H1 (cell line): ENCODE measurements around the gene TOR4A. TPM values are rescaled to one million over a fixed set of nuclear protein-coding genes. Genes with fewer than 3 reads are reported as not detected.

ENCODE experiments used
- CTCF ChIA-PET: fragments of 300-600 bp; sonication (Branson Sonifier 250); formaldehyde crosslinking; loops from one replicate; lab custom pipeline; 2021; ENCODE audit not compliant: partially characterized antibody; lab: Charles Lee
- POLR2A ChIA-PET: fragments of 300-600 bp; sonication (Branson Sonifier 250); formaldehyde crosslinking; loops from one replicate; lab custom pipeline; 2021; ENCODE audit warnings: inconsistent platforms; ENCODE audit not compliant: partially characterized antibody; lab: Charles Lee
- DNase-seq, 2 experiments: peaks; one replicate each; pipeline versions ENCODE4 v3.0.0 to v3.0.0-alpha.2; 2010 to 2022; ENCODE audit warnings: low spot score in 2 of 2, low read depth in 1 of 2, mixed read lengths in 1 of 2
- FAIRE-seq: peaks from 2 replicates; lab custom pipeline; 2011; peaks lifted over from hg19 to GRCh38; lab: Jason Lieb, UNC
- H2AFZ ChIP-seq: 2 replicates; pipeline ENCODE4 v1.8.1; 2012; ENCODE audit warnings: low read length, inconsistent platforms
- H2AK5ac ChIP-seq: 2 replicates; pipeline ENCODE4 v1.6.1; 2013; ENCODE audit warnings: low read depth, low read length
- H2BK120ac ChIP-seq: replicated peaks from 2 replicates; pipeline ENCODE3; 2013; ENCODE audit warnings: low read depth, low read length, inconsistent platforms
- H2BK12ac ChIP-seq: 2 replicates; pipeline ENCODE4 v1.6.1; 2013; ENCODE audit warnings: low read depth, low read length
- H2BK15ac ChIP-seq: 2 replicates; pipeline ENCODE4 v1.6.1; 2013; ENCODE audit warnings: low read length
- H2BK20ac ChIP-seq: 2 replicates; pipeline ENCODE4 v1.6.1; 2013; ENCODE audit warnings: low read length
- H2BK5ac ChIP-seq: 2 replicates; pipeline ENCODE4 v1.6.1; 2013; ENCODE audit warnings: low read depth, low read length
- H3K14ac ChIP-seq: 2 replicates; pipeline ENCODE4 v1.6.1; 2013; ENCODE audit warnings: inconsistent platforms; ENCODE audit not compliant: insufficient read length
- H3K18ac ChIP-seq: 2 replicates; pipeline ENCODE4 v1.6.1; 2013; ENCODE audit warnings: low read length; ENCODE audit errors: extremely low read depth
- H3K23ac ChIP-seq: 2 replicates; pipeline ENCODE4 v1.6.1; 2013; ENCODE audit warnings: inconsistent platforms; ENCODE audit not compliant: insufficient read length
- H3K23me2 ChIP-seq: 2 replicates; pipeline ENCODE4 v1.6.1; 2013; ENCODE audit warnings: low read depth, low read length
- H3K27ac ChIP-seq: 2 replicates; pipeline ENCODE4 v1.6.1; 2011; ENCODE audit warnings: low read depth, low read length, inconsistent platforms
- H3K27me3 ChIP-seq, 4 experiments: replicated peaks in 1 of 4; 1 replicate in 1 of 4; 2 replicates in 3 of 4; pipeline versions ENCODE4 v1.6.1 to v1.8.1; 2011 to 2013; ENCODE audit warnings: low read length in 3 of 4, mild to moderate bottlenecking in 3 of 4, inconsistent platforms in 2 of 4, mixed read lengths in 2 of 4, moderate library complexity in 1 of 4; ENCODE audit not compliant: control insufficient read depth in 3 of 4, insufficient read depth in 3 of 4; ENCODE audit errors: extremely low read depth in 1 of 4
- H3K36me3 ChIP-seq, 4 experiments: 2 replicates each; pipeline versions ENCODE4 v1.6.1 to v1.8.1; 2011 to 2013; ENCODE audit warnings: mild to moderate bottlenecking in 4 of 4, low read length in 3 of 4, moderate library complexity in 2 of 4, control low read depth in 1 of 4, inconsistent platforms in 1 of 4; ENCODE audit not compliant: insufficient read depth in 4 of 4, control insufficient read depth in 2 of 4
- H3K4ac ChIP-seq: replicated peaks from 2 replicates; pipeline ENCODE3; 2013; ENCODE audit warnings: low read length, low read depth, mixed read lengths, inconsistent platforms; ENCODE audit not compliant: insufficient read length
- H3K4me1 ChIP-seq, 4 experiments: replicated peaks in 1 of 4; 1 replicate in 1 of 4; 2 replicates in 3 of 4; pipeline versions ENCODE4 v1.6.1 to v1.8.1; 2011 to 2013; ENCODE audit warnings: low read length in 3 of 4, inconsistent platforms in 2 of 4, mixed read lengths in 1 of 4; ENCODE audit not compliant: insufficient read depth in 4 of 4, control insufficient read depth in 3 of 4
- H3K4me2 ChIP-seq, 2 experiments: 2 replicates each; pipeline versions ENCODE4 v1.6.1 to v1.8.1; 2011 to 2013; ENCODE audit warnings: low read depth in 2 of 2, low read length in 2 of 2, control low read depth in 1 of 2, inconsistent platforms in 1 of 2, mild to moderate bottlenecking in 1 of 2; ENCODE audit not compliant: insufficient read depth in 1 of 2
- H3K4me3 ChIP-seq, 4 experiments: fragments of 200-600, 300-600 bp in 1 of 4; sonication (generic), shearing (Covaris generic), sonication (Bioruptor Twin) in 1 of 4; 2 replicates each; pipeline versions ENCODE4 v1.5.1 to v1.8.1; 2011 to 2016; ENCODE audit warnings: low read length in 4 of 4, low read depth in 3 of 4, control low read depth in 2 of 4, inconsistent platforms in 2 of 4, mild to moderate bottlenecking in 2 of 4, mixed read lengths in 1 of 4, moderate library complexity in 1 of 4; ENCODE audit not compliant: insufficient read depth in 2 of 4; ENCODE audit errors: extremely low read depth in 1 of 4
- H3K56ac ChIP-seq: replicated peaks from 2 replicates; pipeline ENCODE3; 2013; ENCODE audit warnings: low read depth, mild to moderate bottlenecking, mixed read lengths, low read length, inconsistent platforms; ENCODE audit not compliant: insufficient read length
- H3K79me1 ChIP-seq: 2 replicates; pipeline ENCODE4 v1.6.1; 2013; ENCODE audit warnings: low read depth, low read length, control low read depth
- H3K79me2 ChIP-seq, 2 experiments: 2 replicates each; pipeline versions ENCODE4 v1.6.1 to v1.8.1; 2012 to 2013; ENCODE audit warnings: low read length in 2 of 2, mild to moderate bottlenecking in 2 of 2, inconsistent platforms in 1 of 2; ENCODE audit not compliant: insufficient read depth in 2 of 2, control insufficient read depth in 1 of 2
- H3K9ac ChIP-seq, 4 experiments: replicated peaks in 1 of 4; 1 replicate in 1 of 4; 2 replicates in 3 of 4; pipeline versions ENCODE4 v1.6.1 to v1.8.1; 2011 to 2013; ENCODE audit warnings: low read depth in 3 of 4, low read length in 3 of 4, control low read depth in 2 of 4, mild to moderate bottlenecking in 2 of 4, moderate library complexity in 2 of 4, inconsistent platforms in 1 of 4; ENCODE audit errors: extremely low read depth in 1 of 4
- H3K9me3 ChIP-seq, 2 experiments: 2 replicates each; pipeline versions ENCODE4 v1.6.1 to v1.8.1; 2012 to 2013; ENCODE audit warnings: mild to moderate bottlenecking in 2 of 2, moderate library complexity in 2 of 2, control low read depth in 1 of 2, inconsistent platforms in 1 of 2, low read depth in 1 of 2, low read length in 1 of 2, mixed read lengths in 1 of 2; ENCODE audit not compliant: insufficient read depth in 2 of 2
- H4K20me1 ChIP-seq, 2 experiments: replicated peaks in 1 of 2; 2 replicates each; pipeline versions ENCODE3 to v1.8.1; 2011 to 2013; ENCODE audit warnings: inconsistent platforms in 2 of 2, low read length in 2 of 2, mild to moderate bottlenecking in 1 of 2; ENCODE audit not compliant: insufficient read depth in 2 of 2, control insufficient read depth in 1 of 2
- H4K5ac ChIP-seq: 2 replicates; pipeline ENCODE4 v1.6.1; 2013; ENCODE audit warnings: low read length, low read depth, mixed read lengths, inconsistent platforms; ENCODE audit not compliant: insufficient read length
- H4K8ac ChIP-seq: 2 replicates; pipeline ENCODE4 v1.8.0; 2013; ENCODE audit warnings: mild to moderate bottlenecking, moderate library complexity, low read length, inconsistent platforms; ENCODE audit not compliant: insufficient read depth; ENCODE audit errors: extremely low read depth
- H4K91ac ChIP-seq: replicated peaks from 2 replicates; pipeline ENCODE3; 2013; ENCODE audit warnings: low read length, mixed read lengths, inconsistent platforms; ENCODE audit not compliant: insufficient read length
- ASH2L ChIP-seq: fragments of 200-600, 300-600 bp; sonication (generic); IDR thresholded peaks from one replicate; pipeline ENCODE4 v1.7.1; 2017; ENCODE audit warnings: low read length
- BCL11A ChIP-seq, 2 experiments: IDR thresholded peaks; one replicate each; pipeline ENCODE4 v1.6.1; 2011; ENCODE audit warnings: low read depth in 2 of 2, low read length in 2 of 2, mild to moderate bottlenecking in 2 of 2
- CTBP2 ChIP-seq: IDR thresholded peaks from 2 replicates; pipeline ENCODE4 v1.7.0; 2011; ENCODE audit warnings: borderline replicate concordance, mild to moderate bottlenecking, moderate library complexity, mixed read lengths, low read length; ENCODE audit not compliant: insufficient read depth, insufficient read length
- EGR1 ChIP-seq: IDR thresholded peaks from 2 replicates; pipeline ENCODE4 v1.6.1; 2011; ENCODE audit warnings: low read depth, low read length, borderline replicate concordance
- GABPA ChIP-seq: IDR thresholded peaks from 2 replicates; pipeline ENCODE4 v1.6.1; 2011; ENCODE audit warnings: mild to moderate bottlenecking, low read length, moderate library complexity, borderline replicate concordance; ENCODE audit not compliant: insufficient read depth
- NANOG ChIP-seq: IDR thresholded peaks from 2 replicates; pipeline ENCODE4 v1.6.1; 2011; ENCODE audit warnings: low read length, low read depth, mild to moderate bottlenecking, inconsistent platforms; ENCODE audit not compliant: insufficient read depth, poor library complexity, severe bottlenecking
- RBBP5 ChIP-seq: IDR thresholded peaks from 2 replicates; pipeline ENCODE4 v1.7.1; 2012; ENCODE audit warnings: low read depth, mild to moderate bottlenecking, inconsistent platforms, low read length, moderate library complexity, borderline replicate concordance
- SIX5 ChIP-seq: IDR thresholded peaks from 2 replicates; pipeline ENCODE4 v1.6.1; 2011; ENCODE audit warnings: mild to moderate bottlenecking, low read depth, low read length
- TAF1 ChIP-seq: IDR thresholded peaks from 2 replicates; pipeline ENCODE4 v1.6.1; 2011; ENCODE audit warnings: mild to moderate bottlenecking, low read depth, low read length
- ZNF274 ChIP-seq: IDR thresholded peaks from 2 replicates; pipeline ENCODE4 v1.7.0; 2012; ENCODE audit warnings: low read length, borderline replicate concordance; ENCODE audit errors: extremely low read depth
- WGBS, 2 experiments: shearing (Covaris generic) in 1 of 2; methylation state at CpG; one replicate each; pipeline versions ENCODE4 v1.1.6 to v1.1.7; 2013 to 2015; ENCODE audit warnings: low lambda C conversion rate in 2 of 2, mixed read lengths in 2 of 2, inconsistent platforms in 1 of 2, low coverage in 1 of 2, missing lambda C conversion rate in 1 of 2; ENCODE audit not compliant: insufficient replicate concordance in 2 of 2, insufficient coverage in 1 of 2, insufficient read length in 1 of 2; ENCODE audit errors: extremely low coverage in 1 of 2, missing lambda C conversion rate in 1 of 2; 5-methylcytosine and 5-hydroxymethylcytosine counted together
- polyA plus RNA-seq, 7 experiments: library from polyadenylated mRNA; depleted of rRNA in 3 of 7; stranded (reverse) in 5 of 7; unstranded in 2 of 7; fragments of >200 nt in 5 of 7; fragments of 200-250 nt in 2 of 7; gene quantifications; 1 replicate in 5 of 7; 2 replicates in 1 of 7; 4 replicates in 1 of 7; pipeline versions ENCODE4 v1.2.1 to v1.2.3, GENCODE V29; 2011 to 2013; ENCODE audit warnings: missing spikeins in 2 of 7, mixed read lengths in 2 of 7
- total RNA-seq: library from RNA; stranded (reverse); fragmentation: NEBNext Ultra II Directional; extraction: Animal tissue kit (Norgen Biotek cat#: 25700); gene quantifications from 2 replicates; pipeline ENCODE4 v1.2.1, GENCODE V29; 2021

TOR4A gene
- total and polyA plus RNA-seq, 2 of the 8 experiments (the other 6 are each of a cell fraction or from before 2014, with no cell fraction given), result 8.4 to 9.3 TPM

GRCh38 chr9:137276473-137277328 is 825 bp upstream of the TOR4A start:
- peak overlapping the region; percentile 19 for H3K4ac ChIP-seq
- H3K23ac ChIP-seq, result no peak overlapping the region
- peak overlapping the region; percentile 94 for H4K8ac ChIP-seq
- peak overlapping the region; percentile 28; the same call in 1 of the 2 replicates for H2AK5ac ChIP-seq
- no peak overlapping the region for H2BK15ac ChIP-seq
- peak overlapping the region; percentile 32 for H3K56ac ChIP-seq
- no peaks in the 10 kb centered on the region; a peak in 1 of 4 replicates for H3K9me3 ChIP-seq
- peak overlapping the region; percentile 64 for H4K5ac ChIP-seq
- peak overlapping the region; percentile 97 for H4K91ac ChIP-seq
- ChIA-PET POLR2A (interaction anchor here (0.6 to 47.8 kb wide), 12 partner anchors 10 to 177 kb away, joined by 3 to 1462 read pairs (median 6); partner anchors contain the start of genes CYSRT1, NDOR1, NELFB and NRARP), CTCF (interaction anchor here (0.7 to 2.7 kb wide), 12 partner anchors 10 to 373 kb away, joined by 3 to 10 read pairs (median 4); partner anchors contain the start of genes EXD3, NELFB, NOXA1 and NRARP)
- H2BK120ac ChIP-seq, result no peak overlapping the region
- DNase-seq (peak in 1 of 2 experiments; percentile 68), FAIRE-seq (no peak)
- no peak overlapping the region for H3K14ac ChIP-seq
- peaks cover 0 to 28% (median 17%) of the 10 kb centered on the region in 4 experiments; a peak in 6 of 7 replicates for H3K4me1 ChIP-seq
- WGBS, 2 experiments, result 55% methylated on average over 24 of the region's 30 CpGs; no CpG with 5 or more reads in 1 of the 2 experiments
- no peak overlapping the region for H2AFZ ChIP-seq
- peaks cover 13% of the 10 kb centered on the region; the same call in 1 of the 2 replicates for H3K23me2 ChIP-seq
- no peak overlapping the region for H2BK12ac ChIP-seq
- peak overlapping the region; percentile 58 to 80 for H3K4me2 ChIP-seq
- H3K9ac ChIP-seq, result 0 out of 7 replicates have a peak overlapping the region, but pooled peaks of 1 of the 4 experiments have one; percentile 4
- no peaks in the 10 kb centered on the region for H3K79me1 ChIP-seq
- peak overlapping the region; percentile 91; the same call in 1 of the 2 replicates for H2BK5ac ChIP-seq
- peaks cover 0 to 20% (median 4%) of the 10 kb centered on the region in 4 experiments; a peak in 4 of 8 replicates for H3K36me3 ChIP-seq
- peaks cover 0 to 27% (median 14%) of the 10 kb centered on the region in 4 experiments; a peak in 5 of 7 replicates for H3K27me3 ChIP-seq
- no peak overlapping the region for H2BK20ac ChIP-seq
- peak overlapping the region; percentile 68 for H3K18ac ChIP-seq
- H3K27ac ChIP-seq, result peak overlapping the region; percentile 28; the same call in 1 of the 2 replicates
- H3K4me3 ChIP-seq, result peak overlapping the region; percentile 1 to 70 (median 58); a peak in 5 of 8 replicates
- peaks cover 4 to 15% of the 10 kb centered on the region in 2 experiments for H4K20me1 ChIP-seq
- H3K79me2 ChIP-seq, result no peaks in the 10 kb centered on the region
- TF ChIP-seq NANOG, result no peak
- TF ChIP-seq RBBP5, result peak; percentile 68; the same call in 1 of the 2 replicates
- peak; percentile 27 for TF ChIP-seq CTBP2
- TF ChIP-seq SIX5, result no peak
- no peak for TF ChIP-seq EGR1
- TF ChIP-seq TAF1, result peak; percentile 23; the same call in 1 of the 2 replicates
- TF ChIP-seq ZNF274, result no peak
- TF ChIP-seq BCL11A (IDR thresholded peaks at IDR 0.05; ENCODE audit: low read depth in 2 of 2, low read length in 2 of 2), result no peak
- 0 out of 2 replicates have a peak, but pooled peaks have one; percentile 61 for TF ChIP-seq GABPA
- TF ChIP-seq ASH2L, result peak; percentile 50
